GM21717 (cell line): Measurements from ENCODE around the gene ACOT7.
A peak's percentile ranks its signal among the peaks of the same experiment; 100 is the strongest.
"Not testable (repeated sequence)": the region's sequence is repeated elsewhere in the genome, so short reads cannot be mapped to it uniquely, and the experiment has no call there.

ENCODE experiments used
- ATAC-seq: cut with Tn5 transposase; IDR thresholded peaks from one replicate; pipeline ENCODE4 v1.9.1; 2021; ENCODE audit warnings: mild to moderate bottlenecking, moderate library complexity; ENCODE audit not compliant: unreplicated experiment

The ACOT7 gene

GRCh38 chr1:6401673-6402072 is 8.1 kb upstream of the ACOT7 start:
- ATAC-seq, result no peak

DNA sequence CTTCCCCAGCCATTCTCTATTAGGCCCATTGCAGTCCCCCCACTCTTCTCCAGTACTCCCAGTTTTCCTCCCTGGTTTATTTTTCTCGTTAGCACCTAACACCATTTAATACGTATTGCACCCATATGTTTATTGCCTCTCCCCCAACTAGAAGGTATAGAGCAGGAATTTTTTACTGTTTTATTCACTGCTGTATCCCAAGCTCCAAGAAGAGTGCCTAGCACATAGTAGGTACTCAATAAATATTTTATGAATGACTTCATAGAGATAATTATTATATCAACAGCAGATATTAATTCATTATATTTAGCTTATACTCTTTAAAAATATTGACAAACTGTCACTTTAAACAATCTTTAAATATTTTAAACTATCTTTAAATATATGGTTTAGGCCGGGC is 5.7 kb upstream of the ACOT7 start:
- no peak for ATAC-seq

- no peak for ATAC-seq
Measured at GRCh38 chr1:6397844-6398441, 4.4 kb upstream of the ACOT7 start.

- ATAC-seq, result no peak
Measured at GRCh38 chr1:6396998-6397397, 3.4 kb upstream of the ACOT7 start.

- ATAC-seq, result not testable (repeated sequence)
Measured at GRCh38 chr1:6395781-6396244, 2.2 kb upstream of the ACOT7 start.

DNA sequence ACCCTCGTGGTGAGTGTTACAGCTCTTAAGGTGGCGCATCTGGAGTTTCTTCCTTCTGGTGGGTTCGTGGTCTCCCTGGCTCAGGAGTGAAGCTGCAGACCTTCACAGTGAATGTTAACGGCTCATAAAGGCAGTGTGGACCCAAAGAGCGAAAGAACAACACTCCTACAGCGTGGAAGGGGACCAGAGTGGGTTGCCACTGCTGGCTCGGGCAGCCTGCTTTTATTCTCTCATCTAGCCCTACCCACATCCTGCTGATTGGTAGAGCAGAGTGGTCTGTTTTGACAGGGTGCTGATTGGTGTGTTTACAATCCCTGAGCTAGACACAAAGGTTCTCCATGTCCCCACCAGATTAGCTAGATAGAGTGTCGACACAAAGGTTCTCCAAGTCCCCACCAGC is 1.6 kb upstream of the ACOT7 start:
- ATAC-seq, result not testable (repeated sequence)

GRCh38 chr1:6392809-6393399 is 663 bp downstream of the ACOT7 start:
- ATAC-seq, result peak; percentile 12

DNA sequence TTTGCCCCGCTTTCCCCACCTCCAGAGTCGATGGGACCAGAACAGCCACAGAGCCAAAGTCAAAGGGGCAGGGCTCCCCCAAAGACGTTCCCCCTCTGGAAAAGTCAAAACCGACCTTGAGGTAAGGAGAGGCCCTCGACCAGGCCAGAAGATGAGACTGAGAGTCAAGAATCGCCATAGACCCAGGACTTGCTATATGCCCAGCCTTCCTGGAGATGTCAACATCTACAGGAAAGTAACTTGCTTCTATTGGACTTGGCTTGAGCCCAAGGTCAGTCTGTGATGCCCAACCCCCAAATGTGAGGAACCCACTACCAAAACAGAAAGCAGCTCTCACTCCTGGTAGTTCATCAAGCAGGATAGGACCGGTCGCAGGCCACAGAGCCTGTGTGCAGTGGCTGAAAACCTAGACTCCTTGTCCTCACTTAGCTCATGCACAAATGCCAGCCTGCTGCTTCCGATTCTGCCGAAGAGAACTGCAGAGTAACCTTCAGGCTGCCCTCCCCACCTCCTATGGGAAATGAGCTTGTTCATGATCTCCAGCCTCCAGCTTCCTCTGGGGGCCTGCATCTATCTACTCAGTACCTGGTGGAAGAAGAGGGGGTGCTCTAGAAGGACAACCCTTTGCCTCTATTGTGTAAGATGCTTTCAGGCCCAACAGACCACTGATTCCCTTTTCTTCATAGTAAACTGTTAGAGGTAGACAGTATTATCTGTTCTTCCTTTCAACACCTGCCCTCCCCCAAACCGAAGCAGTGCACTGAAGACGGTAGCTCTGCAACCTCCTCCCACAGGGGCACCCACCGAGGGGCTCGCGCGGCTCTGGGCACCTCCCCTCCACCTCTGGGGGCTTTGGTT is 1.4 kb downstream of the ACOT7 start:
- no peak for ATAC-seq

- no peak for ATAC-seq
Measured at GRCh38 chr1:6389971-6390370, 3.6 kb downstream of the ACOT7 start.

DNA sequence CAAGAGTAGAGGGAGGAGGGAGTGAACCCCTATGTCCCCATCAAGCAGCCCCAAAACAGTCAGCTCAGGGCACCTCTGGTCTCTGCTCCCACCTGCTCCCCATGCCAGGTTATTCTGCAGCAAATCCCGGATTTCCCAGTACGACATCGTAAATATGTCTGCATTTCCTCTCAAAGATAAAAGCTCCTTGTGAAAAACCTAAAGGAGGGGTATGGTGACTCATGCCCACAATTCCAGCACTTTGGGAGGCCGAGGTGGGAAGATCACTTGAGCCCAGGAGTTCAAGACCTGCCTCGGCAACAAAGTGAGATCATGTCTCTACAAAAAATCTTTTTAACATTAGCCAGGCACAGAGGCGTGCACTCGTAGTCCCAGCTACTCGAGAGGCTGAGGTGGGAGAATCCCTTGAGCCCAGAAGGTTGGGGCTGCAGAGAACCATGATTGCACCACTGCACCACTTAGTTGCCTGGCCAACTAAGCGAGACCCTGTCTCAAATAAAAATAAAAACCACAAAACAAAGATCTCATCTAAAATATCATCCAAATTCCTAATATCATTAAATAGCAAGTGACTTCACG is 7.1 kb downstream of the ACOT7 start:
- ATAC-seq, result no peak

DNA sequence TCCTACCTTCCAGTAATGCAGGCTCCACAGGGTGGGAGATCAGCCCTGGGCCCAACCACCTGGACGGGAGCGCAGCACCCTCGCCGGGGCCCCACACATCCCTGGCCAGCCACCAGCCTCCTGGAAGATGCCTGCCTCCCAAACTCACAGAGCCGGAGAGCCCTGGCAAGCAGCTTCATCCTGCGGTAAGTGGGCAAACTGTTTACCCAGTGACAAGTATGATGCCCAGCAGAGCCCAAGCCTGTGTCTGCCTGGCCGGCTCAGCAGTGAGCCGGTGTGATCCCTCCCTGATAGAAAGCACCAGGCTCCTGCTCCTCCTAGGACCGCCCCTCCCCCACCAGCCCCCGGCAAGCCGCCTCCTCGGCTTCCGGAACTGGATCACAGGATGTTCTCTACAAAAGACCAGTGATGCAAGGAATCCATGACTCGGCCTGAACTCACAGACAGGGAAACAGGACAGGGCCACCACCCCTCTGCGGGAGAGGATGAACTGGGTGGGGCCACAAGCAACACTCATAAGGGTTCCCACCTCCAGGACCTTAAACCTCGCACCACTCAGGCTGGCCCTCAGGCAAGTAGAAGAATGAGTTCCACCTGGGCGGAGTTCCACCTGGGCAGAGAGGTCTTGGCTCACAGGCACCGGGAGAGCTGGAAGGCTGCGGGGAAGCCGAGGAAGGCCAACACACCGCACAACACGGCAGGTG is 7.9 kb downstream of the ACOT7 start:
- no peak for ATAC-seq

- ATAC-seq, result no peak
Measured at GRCh38 chr1:6384962-6385361, 8.6 kb downstream of the ACOT7 start.

DNA sequence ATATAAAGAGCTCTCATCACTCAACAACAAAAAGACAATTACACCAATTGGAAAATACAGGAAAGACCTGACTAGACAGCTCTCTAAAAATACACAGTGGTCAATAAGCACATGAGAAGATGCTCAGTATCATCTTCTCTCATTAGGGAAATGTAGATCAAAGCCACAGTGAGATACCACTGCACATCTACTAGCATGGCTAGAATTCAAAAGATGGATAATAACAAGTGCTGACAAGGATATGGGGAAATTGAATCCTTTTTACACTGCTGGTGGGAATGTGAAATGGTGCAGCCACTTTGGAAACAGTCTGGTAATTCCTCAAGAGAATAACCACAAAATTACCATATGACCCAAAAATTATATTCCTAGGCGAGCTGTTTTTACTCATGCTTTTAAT is 9.4 kb downstream of the ACOT7 start:
- ATAC-seq, result no peak

DNA sequence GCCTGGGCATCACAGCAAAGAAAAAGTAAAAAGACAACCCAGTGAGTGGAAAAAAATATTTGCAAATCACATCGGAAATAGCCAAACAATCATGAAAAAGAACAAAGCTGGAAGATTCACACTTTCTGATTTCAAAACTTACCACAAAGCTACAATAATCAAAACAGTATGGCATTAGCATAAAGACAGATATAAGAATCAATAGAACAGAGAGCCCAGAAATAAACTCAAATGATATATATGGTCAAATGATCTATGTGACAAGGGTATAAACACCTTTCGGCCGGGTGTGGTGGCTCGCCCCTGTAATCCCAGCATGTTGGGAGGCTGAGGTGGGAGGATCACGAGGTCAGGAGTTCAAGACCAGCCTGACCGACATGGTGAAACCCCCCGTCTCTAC is 13.5 kb downstream of the ACOT7 start:
- ATAC-seq, result no peak

GRCh38 chr1:6378096-6378746 is 15.3 kb downstream of the ACOT7 start:
- no peak for ATAC-seq

DNA sequence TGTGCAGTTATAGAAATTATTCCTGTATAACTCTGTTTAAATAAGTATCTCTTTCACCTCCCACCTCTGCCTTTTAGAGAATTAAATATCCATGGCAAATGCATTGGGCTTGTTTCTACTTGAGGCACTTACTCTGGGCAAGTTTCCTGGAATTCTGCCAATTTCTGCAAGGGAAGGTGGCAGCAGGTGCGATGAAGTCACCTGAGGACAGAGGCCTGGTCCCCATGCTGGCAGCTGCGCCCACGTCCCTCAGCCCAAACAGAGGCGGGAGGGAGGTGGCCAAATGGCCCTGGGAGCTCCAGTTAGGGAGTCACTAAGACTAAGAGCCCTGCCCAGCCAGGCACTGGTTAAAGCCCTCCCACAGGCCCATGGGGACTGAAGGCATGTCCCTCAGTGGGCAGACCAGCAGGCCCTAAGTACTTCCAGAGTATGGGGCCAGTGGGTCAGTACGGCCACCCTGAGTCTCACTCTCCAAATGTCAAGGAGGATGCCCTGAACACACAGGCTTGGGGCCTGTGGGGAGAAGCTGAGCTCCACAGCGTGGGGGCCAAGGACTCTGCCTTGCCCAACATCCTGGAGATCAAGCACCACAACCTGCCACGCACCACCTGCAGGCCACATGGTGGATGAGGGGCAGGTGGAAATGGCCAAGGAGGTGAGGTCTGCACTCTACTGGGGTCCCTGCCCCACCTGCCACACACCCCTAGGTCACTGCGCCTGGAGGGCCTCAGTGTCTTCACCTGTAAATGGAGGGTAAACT is 19.4 kb downstream of the ACOT7 start:
- no peak for ATAC-seq

DNA sequence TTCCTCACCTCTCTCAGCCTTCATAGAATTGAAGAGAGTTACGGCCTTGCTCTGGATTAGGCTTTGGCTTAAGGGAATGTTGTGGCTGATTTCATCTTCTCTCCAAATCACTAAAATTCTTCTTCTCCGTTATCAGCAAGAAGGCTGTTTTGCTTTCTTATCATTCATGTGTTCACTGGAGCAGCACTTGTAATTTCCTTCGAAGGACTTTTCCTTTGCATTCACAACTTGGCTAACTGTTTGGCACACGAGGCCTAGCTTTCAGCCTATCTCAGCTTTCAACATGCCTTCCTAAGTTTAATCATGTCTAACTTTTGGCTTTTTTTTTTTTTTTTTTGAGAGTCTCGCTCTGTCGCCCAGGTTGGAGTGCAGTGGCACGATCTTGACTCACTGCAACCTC is 21.3 kb downstream of the ACOT7 start:
- ATAC-seq, result not testable (repeated sequence)

- ATAC-seq, result no peak
Measured at GRCh38 chr1:6370006-6370405, 23.6 kb downstream of the ACOT7 start.

DNA sequence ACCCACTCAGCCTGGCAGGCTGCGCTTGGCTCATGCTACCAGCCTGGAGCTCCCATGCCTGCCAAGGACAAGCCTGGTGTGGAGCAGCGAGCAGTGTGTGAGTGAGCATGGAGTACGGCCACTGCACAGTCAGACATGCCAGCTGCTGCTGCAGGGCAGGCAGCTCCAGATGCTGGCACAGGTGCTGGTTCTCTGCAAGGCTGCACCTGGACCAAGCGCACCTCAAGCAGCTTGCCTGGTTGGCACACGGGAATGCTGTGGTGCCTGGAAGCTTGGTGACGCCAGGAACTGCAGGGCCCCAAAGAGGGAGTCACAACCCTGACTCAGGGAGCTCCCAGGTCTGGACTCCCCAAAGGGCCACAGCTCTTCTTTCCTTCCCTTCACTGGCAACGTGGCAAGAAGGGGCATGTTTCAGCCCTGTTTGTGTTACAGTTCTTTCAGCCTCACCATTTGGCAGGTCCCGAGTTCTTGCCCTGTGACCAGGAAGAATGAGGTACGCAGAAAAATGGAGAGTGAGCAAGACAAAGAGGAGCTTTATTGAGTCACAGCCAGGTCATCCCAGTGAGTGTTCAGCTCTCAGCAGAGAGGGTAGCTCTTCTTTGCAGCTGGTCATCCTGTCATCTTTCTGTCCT is 26.1 kb downstream of the ACOT7 start:
- no peak for ATAC-seq
